WTC11 (cell line): Measurements from ENCODE around the gene SEC24B. TPM values are rescaled to one million over a fixed set of nuclear protein-coding genes. Genes with fewer than 3 reads are reported as not detected.

Experiments
- ATAC-seq: fragments of 200-7000 bp; cut with Tn5 transposase; 2 replicates; pipeline ENCODE4 v1.10.0; 2021; ENCODE audit warnings: mild to moderate bottlenecking, moderate library complexity
- CTCF ChIA-PET: fragments of 300-600 bp; sonication (Branson Sonifier 250); formaldehyde crosslinking; loops from one replicate; lab custom pipeline; 2021; ENCODE audit warnings: antibody characterized with exemption; lab: Charles Lee
- POLR2A ChIA-PET: fragments of 350-600 bp; sonication (Branson Sonifier 250); formaldehyde crosslinking; loops from one replicate; lab custom pipeline; 2021; ENCODE audit warnings: antibody characterized with exemption; lab: Charles Lee
- DNase-seq: peaks from one replicate; pipeline ENCODE4 v3.0.0; 2021; ENCODE audit warnings: low spot score
- H3K27ac Mint-ChIP-seq: 2 replicates; pipeline ENCODE4 v1.8.0; 2021; ENCODE audit warnings: mixed read lengths
- H3K27me3 Mint-ChIP-seq: 2 replicates; pipeline ENCODE4 v1.8.0; 2021; ENCODE audit warnings: low read depth, mild to moderate bottlenecking, moderate library complexity, mixed read lengths
- H3K36me3 Mint-ChIP-seq: 2 replicates; pipeline ENCODE4 v1.8.0; 2021; ENCODE audit warnings: mixed read lengths
- H3K4me1 Mint-ChIP-seq: 2 replicates; pipeline ENCODE4 v1.8.0; 2022; ENCODE audit warnings: mixed read lengths
- H3K4me3 Mint-ChIP-seq: 2 replicates; pipeline ENCODE4 v1.8.0; 2021; ENCODE audit warnings: mild to moderate bottlenecking, moderate library complexity, mixed read lengths
- H3K9me3 Mint-ChIP-seq: 2 replicates; pipeline ENCODE4 v1.8.0; 2021; ENCODE audit warnings: mixed read lengths
- ATF2 ChIP-seq: sonication (generic); formaldehyde crosslinking; IDR thresholded peaks from 2 replicates; pipeline ENCODE4 v1.8.1; 2022; ENCODE audit warnings: low read depth, missing genetic modification reagents, borderline replicate concordance
- CBFB ChIP-seq: sonication (generic); formaldehyde crosslinking; IDR thresholded peaks from 2 replicates; pipeline ENCODE4 v1.8.1; 2022; ENCODE audit warnings: mild to moderate bottlenecking, low read depth, missing genetic modification reagents
- JAZF1 ChIP-seq: fragments of 250-450 bp; sonication (Bioruptor Pico); IDR thresholded peaks from 2 replicates; pipeline ENCODE4 v1.9.0; 2021; ENCODE audit warnings: moderate library complexity, mild to moderate bottlenecking, inconsistent platforms
- JUN ChIP-seq: sonication (generic); formaldehyde crosslinking; IDR thresholded peaks from 2 replicates; pipeline ENCODE4 v1.8.0; 2023; ENCODE audit warnings: mild to moderate bottlenecking, missing genetic modification reagents
- NFATC4 ChIP-seq: fragments of 250-450 bp; sonication (Bioruptor Pico); IDR thresholded peaks from 2 replicates; pipeline ENCODE4 v1.9.0; 2021; ENCODE audit warnings: mild to moderate bottlenecking
- NFYB ChIP-seq: sonication (generic); formaldehyde crosslinking; conservative IDR thresholded peaks from 2 replicates; pipeline ENCODE4 v1.8.0; 2022; ENCODE audit warnings: low read depth, missing genetic modification reagents
- NR3C1 ChIP-seq: sonication (generic); formaldehyde crosslinking; conservative IDR thresholded peaks from 2 replicates; pipeline ENCODE4 v1.8.1; 2023; ENCODE audit warnings: low read depth, mild to moderate bottlenecking, missing genetic modification reagents
- PRRX2 ChIP-seq: fragments of 250-450 bp; sonication (Bioruptor Pico); IDR thresholded peaks from 2 replicates; pipeline ENCODE4 v1.8.0; 2021; ENCODE audit warnings: mild to moderate bottlenecking
- RORB ChIP-seq: fragments of 250-450 bp; sonication (Bioruptor Pico); IDR thresholded peaks from 2 replicates; pipeline ENCODE4 v1.9.0; 2021; ENCODE audit warnings: mild to moderate bottlenecking
- TEAD4 ChIP-seq: sonication (generic); formaldehyde crosslinking; IDR thresholded peaks from 2 replicates; pipeline ENCODE4 v1.8.0; 2022; ENCODE audit warnings: mild to moderate bottlenecking, missing genetic modification reagents
- ZNF121 ChIP-seq: sonication (generic); formaldehyde crosslinking; IDR thresholded peaks from 2 replicates; pipeline ENCODE4 v1.8.0; 2023; ENCODE audit warnings: missing genetic modification reagents
- ZNF232 ChIP-seq: sonication (generic); formaldehyde crosslinking; IDR thresholded peaks from 2 replicates; pipeline ENCODE4 v1.8.0; 2022; ENCODE audit warnings: mild to moderate bottlenecking, missing genetic modification reagents
- ZNF317 ChIP-seq: sonication (generic); formaldehyde crosslinking; IDR thresholded peaks from 2 replicates; pipeline ENCODE4 v1.8.1; 2023; ENCODE audit warnings: low read depth, mild to moderate bottlenecking, moderate library complexity, missing genetic modification reagents, borderline replicate concordance
- total RNA-seq: library from RNA; stranded (reverse); gene quantifications from 3 replicates; pipeline ENCODE4 v1.2.3, GENCODE V29; 2021
- TF ChIP-seq, protein P1 (sequence below): sonication (generic); formaldehyde crosslinking; IDR thresholded peaks from 2 replicates; pipeline ENCODE4 v1.8.0; 2023; ENCODE audit warnings: missing genetic modification reagents
- TF ChIP-seq, protein P2 (sequence below): fragments of 250-450 bp; sonication (Bioruptor Pico); conservative IDR thresholded peaks from 2 replicates; pipeline ENCODE4 v1.9.0; 2021; ENCODE audit warnings: mild to moderate bottlenecking
- TF ChIP-seq, protein P3 (sequence below): sonication (generic); formaldehyde crosslinking; IDR thresholded peaks from 2 replicates; pipeline ENCODE4 v1.8.0; 2023; ENCODE audit warnings: missing genetic modification reagents, mild to moderate bottlenecking, borderline replicate concordance
- TF ChIP-seq, protein P4 (sequence below): fragments of 250-450 bp; sonication (Bioruptor Pico); IDR thresholded peaks from 2 replicates; pipeline ENCODE4 v1.9.0; 2021; ENCODE audit warnings: mild to moderate bottlenecking
- TF ChIP-seq, protein P5 (sequence below): sonication (generic); formaldehyde crosslinking; IDR thresholded peaks from 2 replicates; pipeline ENCODE4 v1.8.1; 2023; ENCODE audit warnings: mild to moderate bottlenecking, missing genetic modification reagents, moderate library complexity

The SEC24B gene
- total RNA-seq, 1 experiment from 2014 or later: 24.0 TPM

GRCh38 chr4:109560687-109561461, 127.3 kb downstream of the SEC24B start (continued):
- no peak for TF ChIP-seq CBFB (CRISPR knock-in tag)
- TF ChIP-seq JUN (CRISPR knock-in tag): no peak
- no peak for TF ChIP-seq ZNF121 (CRISPR knock-in tag)
- TF ChIP-seq, protein P1, sequence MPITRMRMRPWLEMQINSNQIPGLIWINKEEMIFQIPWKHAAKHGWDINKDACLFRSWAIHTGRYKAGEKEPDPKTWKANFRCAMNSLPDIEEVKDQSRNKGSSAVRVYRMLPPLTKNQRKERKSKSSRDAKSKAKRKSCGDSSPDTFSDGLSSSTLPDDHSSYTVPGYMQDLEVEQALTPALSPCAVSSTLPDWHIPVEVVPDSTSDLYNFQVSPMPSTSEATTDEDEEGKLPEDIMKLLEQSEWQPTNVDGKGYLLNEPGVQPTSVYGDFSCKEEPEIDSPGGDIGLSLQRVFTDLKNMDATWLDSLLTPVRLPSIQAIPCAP (CRISPR knock-in tag): no peak

DNA sequence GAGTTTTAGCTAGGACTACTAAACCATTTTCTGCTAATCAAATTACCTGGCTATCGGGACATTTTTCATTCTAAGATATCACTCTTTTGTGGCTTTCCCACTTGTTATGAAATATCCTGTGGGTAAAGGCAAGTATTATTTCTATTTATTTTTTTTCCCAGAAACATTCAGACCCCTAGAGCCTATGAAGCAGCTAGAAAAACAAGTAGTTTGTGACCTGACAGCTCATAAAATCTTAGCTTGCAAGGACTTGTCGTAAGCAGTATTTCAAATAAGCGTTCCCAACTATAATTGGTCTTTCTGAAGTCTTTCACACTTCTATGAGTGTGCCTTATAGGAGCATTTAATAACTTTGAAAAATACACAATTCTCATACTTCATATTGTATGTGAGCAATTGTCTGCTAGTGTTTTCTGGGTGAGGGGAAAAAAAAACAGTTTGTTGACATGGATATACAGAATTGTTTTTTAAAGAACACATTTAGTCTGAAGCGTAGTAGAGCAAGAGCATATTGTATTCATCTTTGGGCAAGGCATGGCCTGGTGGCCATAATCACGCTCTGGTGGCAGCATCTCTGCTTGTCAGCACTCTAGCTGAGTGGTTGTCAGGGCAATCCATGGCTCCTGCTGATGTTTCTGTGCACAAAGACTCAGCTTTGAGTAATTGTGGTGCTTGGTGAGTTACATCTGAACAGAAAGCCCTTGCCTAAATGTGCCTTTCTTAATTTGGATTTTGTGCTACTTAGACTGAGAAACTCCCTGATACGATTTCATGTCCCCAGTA, 129.0 kb downstream of the SEC24B start:
- ChIA-PET POLR2A (no interaction called here), CTCF (interaction anchor here (0.8 to 1.1 kb wide), 3 partner anchors 12 to 141 kb away, joined by 3 to 7 read pairs (median 3); partner anchors contain the start of gene CASP6)
- ATAC-seq: no peak
- no peak overlapping the region for H3K4me3 Mint-ChIP-seq
- H3K27ac Mint-ChIP-seq: no peak overlapping the region
- no peak for TF ChIP-seq TEAD4 (CRISPR knock-in tag)
- TF ChIP-seq, protein P2, sequence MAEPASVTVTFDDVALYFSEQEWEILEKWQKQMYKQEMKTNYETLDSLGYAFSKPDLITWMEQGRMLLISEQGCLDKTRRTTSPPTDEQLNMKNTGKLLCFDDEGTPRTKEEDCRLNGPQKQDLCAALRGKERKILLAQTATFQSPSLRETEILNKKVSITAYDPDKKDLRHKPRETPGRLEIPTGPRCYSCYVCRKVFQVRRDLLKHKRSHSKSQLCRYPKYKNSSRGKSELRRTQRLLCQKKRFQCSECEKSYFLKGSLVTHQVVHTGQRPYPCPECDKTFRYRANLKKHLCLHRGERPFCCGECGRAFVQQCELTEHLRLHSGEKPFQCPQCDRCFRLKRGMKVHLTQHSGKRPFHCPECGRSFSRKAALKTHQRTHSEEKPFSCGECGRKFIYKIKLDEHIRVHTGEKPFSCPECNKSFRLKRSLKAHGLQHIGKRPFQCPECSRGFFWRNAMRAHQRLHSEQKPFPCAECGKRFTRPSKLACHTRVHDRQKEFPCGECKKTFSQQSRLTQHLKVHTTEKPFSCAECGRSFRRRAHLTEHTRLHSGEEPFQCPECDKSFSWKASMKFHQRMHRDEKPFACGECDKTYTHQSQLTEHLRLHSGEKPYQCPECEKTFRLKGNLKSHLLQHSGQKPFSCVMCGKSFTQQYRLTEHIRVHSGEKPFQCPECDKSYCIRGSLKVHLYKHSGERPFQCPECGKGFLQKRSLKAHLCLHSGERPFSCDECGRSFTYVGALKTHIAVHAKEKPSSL: no peak
- TF ChIP-seq NFYB (CRISPR knock-in tag): no peak
- no peak for TF ChIP-seq ZNF232 (CRISPR knock-in tag)
- TF ChIP-seq, protein P3, sequence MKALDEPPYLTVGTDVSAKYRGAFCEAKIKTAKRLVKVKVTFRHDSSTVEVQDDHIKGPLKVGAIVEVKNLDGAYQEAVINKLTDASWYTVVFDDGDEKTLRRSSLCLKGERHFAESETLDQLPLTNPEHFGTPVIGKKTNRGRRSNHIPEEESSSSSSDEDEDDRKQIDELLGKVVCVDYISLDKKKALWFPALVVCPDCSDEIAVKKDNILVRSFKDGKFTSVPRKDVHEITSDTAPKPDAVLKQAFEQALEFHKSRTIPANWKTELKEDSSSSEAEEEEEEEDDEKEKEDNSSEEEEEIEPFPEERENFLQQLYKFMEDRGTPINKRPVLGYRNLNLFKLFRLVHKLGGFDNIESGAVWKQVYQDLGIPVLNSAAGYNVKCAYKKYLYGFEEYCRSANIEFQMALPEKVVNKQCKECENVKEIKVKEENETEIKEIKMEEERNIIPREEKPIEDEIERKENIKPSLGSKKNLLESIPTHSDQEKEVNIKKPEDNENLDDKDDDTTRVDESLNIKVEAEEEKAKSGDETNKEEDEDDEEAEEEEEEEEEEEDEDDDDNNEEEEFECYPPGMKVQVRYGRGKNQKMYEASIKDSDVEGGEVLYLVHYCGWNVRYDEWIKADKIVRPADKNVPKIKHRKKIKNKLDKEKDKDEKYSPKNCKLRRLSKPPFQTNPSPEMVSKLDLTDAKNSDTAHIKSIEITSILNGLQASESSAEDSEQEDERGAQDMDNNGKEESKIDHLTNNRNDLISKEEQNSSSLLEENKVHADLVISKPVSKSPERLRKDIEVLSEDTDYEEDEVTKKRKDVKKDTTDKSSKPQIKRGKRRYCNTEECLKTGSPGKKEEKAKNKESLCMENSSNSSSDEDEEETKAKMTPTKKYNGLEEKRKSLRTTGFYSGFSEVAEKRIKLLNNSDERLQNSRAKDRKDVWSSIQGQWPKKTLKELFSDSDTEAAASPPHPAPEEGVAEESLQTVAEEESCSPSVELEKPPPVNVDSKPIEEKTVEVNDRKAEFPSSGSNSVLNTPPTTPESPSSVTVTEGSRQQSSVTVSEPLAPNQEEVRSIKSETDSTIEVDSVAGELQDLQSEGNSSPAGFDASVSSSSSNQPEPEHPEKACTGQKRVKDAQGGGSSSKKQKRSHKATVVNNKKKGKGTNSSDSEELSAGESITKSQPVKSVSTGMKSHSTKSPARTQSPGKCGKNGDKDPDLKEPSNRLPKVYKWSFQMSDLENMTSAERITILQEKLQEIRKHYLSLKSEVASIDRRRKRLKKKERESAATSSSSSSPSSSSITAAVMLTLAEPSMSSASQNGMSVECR (CRISPR knock-in tag): no peak
- no peak for TF ChIP-seq RORB (CRISPR knock-in tag)
- no peak for TF ChIP-seq ATF2 (CRISPR knock-in tag)
- TF ChIP-seq NFATC4 (CRISPR knock-in tag): no peak
- peaks cover 4% of the 10 kb centered on the region for H3K9me3 Mint-ChIP-seq
- peaks cover 3% of the 10 kb centered on the region; the same call in 1 of the 2 replicates for H3K36me3 Mint-ChIP-seq
- DNase-seq: no peak
- H3K27me3 Mint-ChIP-seq: peaks cover 6% of the 10 kb centered on the region
- peaks cover 26% of the 10 kb centered on the region for H3K4me1 Mint-ChIP-seq

GRCh38 chr4:109571494-109571893, 137.9 kb downstream of the SEC24B start:
- Mint-ChIP-seq H3K4me3 (no peak overlapping the region), H3K4me1 (no peaks in the 10 kb centered on the region), H3K9me3 (peaks cover 4% of the 10 kb centered on the region; the same call in 1 of the 2 replicates), H3K27me3 (no peaks in the 10 kb centered on the region), H3K27ac (no peak overlapping the region), H3K36me3 (no peaks in the 10 kb centered on the region)
- ATAC-seq: no peak
- CTCF ChIA-PET: interaction anchor here (1.2 kb wide), 1 partner anchor 11 kb away, joined by 3 read pairs; the partner anchor contains the start of gene MCUB
- DNase-seq: no peak
- POLR2A ChIA-PET: no interaction called here
- TF ChIP-seq NFYB (CRISPR knock-in tag): no peak
- TF ChIP-seq JAZF1: no peak
- TF ChIP-seq, protein P4, sequence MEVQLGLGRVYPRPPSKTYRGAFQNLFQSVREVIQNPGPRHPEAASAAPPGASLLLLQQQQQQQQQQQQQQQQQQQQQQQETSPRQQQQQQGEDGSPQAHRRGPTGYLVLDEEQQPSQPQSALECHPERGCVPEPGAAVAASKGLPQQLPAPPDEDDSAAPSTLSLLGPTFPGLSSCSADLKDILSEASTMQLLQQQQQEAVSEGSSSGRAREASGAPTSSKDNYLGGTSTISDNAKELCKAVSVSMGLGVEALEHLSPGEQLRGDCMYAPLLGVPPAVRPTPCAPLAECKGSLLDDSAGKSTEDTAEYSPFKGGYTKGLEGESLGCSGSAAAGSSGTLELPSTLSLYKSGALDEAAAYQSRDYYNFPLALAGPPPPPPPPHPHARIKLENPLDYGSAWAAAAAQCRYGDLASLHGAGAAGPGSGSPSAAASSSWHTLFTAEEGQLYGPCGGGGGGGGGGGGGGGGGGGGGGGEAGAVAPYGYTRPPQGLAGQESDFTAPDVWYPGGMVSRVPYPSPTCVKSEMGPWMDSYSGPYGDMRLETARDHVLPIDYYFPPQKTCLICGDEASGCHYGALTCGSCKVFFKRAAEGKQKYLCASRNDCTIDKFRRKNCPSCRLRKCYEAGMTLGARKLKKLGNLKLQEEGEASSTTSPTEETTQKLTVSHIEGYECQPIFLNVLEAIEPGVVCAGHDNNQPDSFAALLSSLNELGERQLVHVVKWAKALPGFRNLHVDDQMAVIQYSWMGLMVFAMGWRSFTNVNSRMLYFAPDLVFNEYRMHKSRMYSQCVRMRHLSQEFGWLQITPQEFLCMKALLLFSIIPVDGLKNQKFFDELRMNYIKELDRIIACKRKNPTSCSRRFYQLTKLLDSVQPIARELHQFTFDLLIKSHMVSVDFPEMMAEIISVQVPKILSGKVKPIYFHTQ (CRISPR knock-in tag): no peak
- TF ChIP-seq NR3C1 (CRISPR knock-in tag): no peak
- no peak for TF ChIP-seq ZNF317
- no peak for TF ChIP-seq PRRX2
- TF ChIP-seq, protein P5, sequence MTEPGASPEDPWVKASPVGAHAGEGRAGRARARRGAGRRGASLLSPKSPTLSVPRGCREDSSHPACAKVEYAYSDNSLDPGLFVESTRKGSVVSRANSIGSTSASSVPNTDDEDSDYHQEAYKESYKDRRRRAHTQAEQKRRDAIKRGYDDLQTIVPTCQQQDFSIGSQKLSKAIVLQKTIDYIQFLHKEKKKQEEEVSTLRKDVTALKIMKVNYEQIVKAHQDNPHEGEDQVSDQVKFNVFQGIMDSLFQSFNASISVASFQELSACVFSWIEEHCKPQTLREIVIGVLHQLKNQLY (CRISPR knock-in tag): no peak
- TF ChIP-seq JUN (CRISPR knock-in tag): no peak
